IMR-90 (cell line): ENCODE data around the gene FADS6. TPM values are rescaled to one million over a fixed set of nuclear protein-coding genes. Genes with fewer than 3 reads are reported as not detected.

Experiments
- ATAC-seq: fragments of 200-7000 bp; cut with Tn5 transposase; 2 replicates; pipeline ENCODE4 v1.9.1; 2020; ENCODE audit warnings: low read depth, mild to moderate bottlenecking, moderate library complexity
- BruUV-seq: library from RNA; stranded (reverse); fragments of 400-500 nt; replicated peaks from 2 replicates; lab custom pipeline; 2021; lab: Mats Ljungman, UMichigan
- CTCF ChIA-PET: fragments of 300-600 bp; formaldehyde crosslinking; extraction: SDS; loops from one replicate; lab custom pipeline; 2021; ENCODE audit warnings: antibody characterized with exemption; lab: Yijun Ruan, JAX
- POLR2A ChIA-PET: fragments of 300-600 bp; sonication (Branson Sonifier 250); formaldehyde crosslinking; loops from one replicate; lab custom pipeline; 2022; ENCODE audit warnings: antibody characterized with exemption; ENCODE audit not compliant: unreplicated experiment; lab: Charles Lee
- DNase-seq: peaks from one replicate; pipeline ENCODE4 v3.0.0; 2013
- H2AFZ ChIP-seq: replicated peaks from 2 replicates; pipeline ENCODE3; 2013; ENCODE audit warnings: low read length, mild to moderate bottlenecking; ENCODE audit not compliant: poor library complexity
- H2AK5ac ChIP-seq: 2 replicates; pipeline ENCODE4 v1.6.1; 2013; ENCODE audit warnings: low read depth, low read length, inconsistent platforms
- H2AK9ac ChIP-seq: replicated peaks from 2 replicates; pipeline ENCODE3; 2013; ENCODE audit warnings: mild to moderate bottlenecking, low read depth, low read length, moderate library complexity; ENCODE audit not compliant: poor library complexity
- H2BK120ac ChIP-seq: 2 replicates; pipeline ENCODE4 v1.6.1; 2013; ENCODE audit warnings: low read depth, low read length, inconsistent platforms
- H2BK15ac ChIP-seq: 3 replicates; pipeline ENCODE4 v1.6.1; 2013; ENCODE audit warnings: low read depth, low read length, inconsistent platforms
- H2BK20ac ChIP-seq: 2 replicates; pipeline ENCODE4 v1.6.1; 2013; ENCODE audit warnings: low read depth, mild to moderate bottlenecking, inconsistent platforms, low read length, moderate library complexity
- H2BK5ac ChIP-seq: 2 replicates; pipeline ENCODE4 v1.6.1; 2013; ENCODE audit warnings: mild to moderate bottlenecking, low read depth, low read length, inconsistent platforms; ENCODE audit not compliant: poor library complexity, severe bottlenecking
- H3K14ac ChIP-seq: replicated peaks from 2 replicates; pipeline ENCODE4 v1.6.1; 2013; ENCODE audit warnings: low read depth, low read length, inconsistent platforms
- H3K18ac ChIP-seq: 2 replicates; pipeline ENCODE4 v1.6.1; 2013; ENCODE audit warnings: low read depth, low read length, control low read depth
- H3K23ac ChIP-seq: 2 replicates; pipeline ENCODE4 v1.6.1; 2013; ENCODE audit warnings: low read depth, low read length, inconsistent platforms
- H3K27ac ChIP-seq: 2 replicates; pipeline ENCODE4 v1.5.1; 2013; ENCODE audit warnings: mild to moderate bottlenecking, control low read depth, low read length; ENCODE audit not compliant: insufficient read depth
- H3K27me3 ChIP-seq: 2 replicates; pipeline ENCODE4 v1.6.1; 2013; ENCODE audit warnings: low read length; ENCODE audit not compliant: control insufficient read depth, insufficient read depth
- H3K36me3 ChIP-seq: 2 replicates; pipeline ENCODE4 v1.6.1; 2013; ENCODE audit warnings: low read length, mixed read lengths; ENCODE audit not compliant: control insufficient read depth, insufficient read depth
- H3K4ac ChIP-seq: 2 replicates; pipeline ENCODE4 v1.6.1; 2013; ENCODE audit warnings: low read depth, low read length, inconsistent platforms
- H3K4me1 ChIP-seq: 2 replicates; pipeline ENCODE4 v1.6.1; 2013; ENCODE audit warnings: low read length, mixed read lengths; ENCODE audit not compliant: control insufficient read depth, insufficient read depth
- H3K4me2 ChIP-seq: 2 replicates; pipeline ENCODE4 v1.6.1; 2013; ENCODE audit warnings: low read depth, mild to moderate bottlenecking, control low read depth, low read length, moderate library complexity
- H3K4me3 ChIP-seq: 2 replicates; pipeline ENCODE4 v1.5.1; 2013; ENCODE audit warnings: low read depth, mild to moderate bottlenecking, control low read depth, low read length, moderate library complexity; ENCODE audit not compliant: insufficient read depth
- H3K56ac ChIP-seq: 2 replicates; pipeline ENCODE4 v1.6.1; 2013; ENCODE audit warnings: low read length, inconsistent platforms; ENCODE audit not compliant: insufficient read depth; ENCODE audit errors: extremely low read depth
- H3K79me1 ChIP-seq, 2 experiments: 2 replicates each; pipeline ENCODE4 v1.6.1; 2013; ENCODE audit warnings: low read length in 2 of 2, inconsistent platforms in 1 of 2, low read depth in 1 of 2
- H3K9ac ChIP-seq: 2 replicates; pipeline ENCODE4 v1.6.1; 2013; ENCODE audit warnings: low read depth, low read length, control low read depth
- H3K9me1 ChIP-seq: 2 replicates; pipeline ENCODE4 v1.6.1; 2013; ENCODE audit warnings: low read length, inconsistent platforms; ENCODE audit not compliant: insufficient read depth
- H3K9me3 ChIP-seq: 2 replicates; pipeline ENCODE4 v1.6.1; 2013; ENCODE audit warnings: low read length; ENCODE audit not compliant: control insufficient read depth, insufficient read depth
- H4K20me1 ChIP-seq: 2 replicates; pipeline ENCODE4 v1.6.1; 2013; ENCODE audit warnings: low read length, inconsistent platforms; ENCODE audit not compliant: insufficient read depth
- H4K5ac ChIP-seq: 2 replicates; pipeline ENCODE4 v1.6.1; 2013; ENCODE audit warnings: mild to moderate bottlenecking, low read depth, low read length, control low read depth
- H4K8ac ChIP-seq, 2 experiments: 2 replicates each; pipeline ENCODE4 v1.6.1; 2013; ENCODE audit warnings: low read depth in 2 of 2, low read length in 2 of 2, control low read depth in 1 of 2, inconsistent platforms in 1 of 2
- H4K91ac ChIP-seq: 2 replicates; pipeline ENCODE4 v1.6.1; 2013; ENCODE audit warnings: low read depth, low read length, inconsistent platforms; ENCODE audit not compliant: insufficient read depth
- BHLHE40 ChIP-seq: fragments of 150-350 bp; IDR thresholded peaks from 2 replicates; pipeline ENCODE4 v1.6.1; 2016; ENCODE audit warnings: mild to moderate bottlenecking, low read depth, low read length
- CEBPB ChIP-seq: IDR thresholded peaks from 2 replicates; pipeline ENCODE4 v1.6.1; 2012; ENCODE audit warnings: low read depth, low read length, improper control_type of control experiment
- ELK1 ChIP-seq: fragments of 150-350 bp; IDR thresholded peaks from 2 replicates; pipeline ENCODE4 v1.6.1; 2016; ENCODE audit warnings: low read depth, mild to moderate bottlenecking, low read length, moderate library complexity, borderline replicate concordance
- MAFK ChIP-seq: IDR thresholded peaks from 2 replicates; pipeline ENCODE4 v1.6.1; 2012; ENCODE audit warnings: low read depth, low read length, improper control_type of control experiment
- MXI1 ChIP-seq: IDR thresholded peaks from 2 replicates; pipeline ENCODE4 v1.6.1; 2012; ENCODE audit warnings: low read depth, mild to moderate bottlenecking, low read length, moderate library complexity, borderline replicate concordance
- WGBS, 2 experiments: methylation state at CpG; one replicate each; pipeline versions ENCODE4 v1.1.5 to v1.1.7; 2013; ENCODE audit warnings: missing lambda C conversion rate in 2 of 2; ENCODE audit not compliant: insufficient read length in 1 of 2; ENCODE audit errors: extremely low coverage in 2 of 2; 5-methylcytosine and 5-hydroxymethylcytosine counted together
- dilution Hi-C: fragments of 300-500 bp; cut with HindIII; formaldehyde crosslinking; loops from one replicate; pipeline ENCODE4 v1.14.3; 2018; ENCODE audit warnings: low sequenced_read_pairs; ENCODE audit not compliant: unreplicated experiment
- in situ Hi-C: fragments of 300-500 bp; cut with MboI; formaldehyde crosslinking; loops from 3 replicates; pipeline ENCODE4 v1.14.3; 2019; ENCODE audit warnings: low sequenced_read_pairs, inconsistent platforms, mixed read lengths
- intact Hi-C: fragments of 100-400 bp; cut with micrococcal nuclease; formaldehyde crosslinking; loops from 2 replicates; pipeline ENCODE4 v1.10.0; 2022
- polyA plus RNA-seq, 3 experiments: library from polyadenylated mRNA; depleted of rRNA; stranded (reverse); fragments of >200 nt; gene quantifications; 2 replicates each; pipeline ENCODE4 v1.2.3, GENCODE V29; 2012; ENCODE audit warnings: low replicate concordance in 1 of 3
- total RNA-seq: library from RNA; depleted of rRNA; stranded (reverse); fragments of >200 nt; gene quantifications from 2 replicates; pipeline ENCODE4 v1.2.3, GENCODE V29; 2012

FADS6 gene
- total and polyA plus RNA-seq, 2 of the 4 experiments (the other 2 are of a cell fraction) = not detected

- no peak overlapping the region for H3K4me2 ChIP-seq
- no peak for TF ChIP-seq ELK1
- TF ChIP-seq MAFK = no peak
- TF ChIP-seq BHLHE40 = no peak
- no peak for TF ChIP-seq MXI1
- no peak for TF ChIP-seq CEBPB
- CTCF ChIA-PET = interaction anchor here (1.1 kb wide), 1 partner anchor 38 kb away, joined by 3 read pairs; no protein-coding TSS in a partner anchor
- dilution Hi-C loops = no loop called here
- POLR2A ChIA-PET = no interaction called here
- H2AK9ac ChIP-seq = no peak overlapping the region
- H2BK5ac ChIP-seq = no peak overlapping the region
- H3K18ac ChIP-seq = no peak overlapping the region
- H2BK15ac ChIP-seq = no peak overlapping the region
- H2AFZ ChIP-seq = peak overlapping the region; percentile 18
- H3K14ac ChIP-seq = no peak overlapping the region
- in situ Hi-C loops = no loop called here
- H3K4me1 ChIP-seq = no peaks in the 10 kb centered on the region
- no peak for DNase-seq
- H3K9me1 ChIP-seq = no peaks in the 10 kb centered on the region
- H2BK120ac ChIP-seq = no peak overlapping the region
- 49% methylated on average over 18 of the region's 27 CpGs; no CpG with 5 or more reads in 1 of the 2 experiments for WGBS, 2 experiments
- no peak overlapping the region for H3K56ac ChIP-seq
- H3K23ac ChIP-seq = no peak overlapping the region
- no peak for ATAC-seq
- no peak overlapping the region for H4K91ac ChIP-seq
- no peak overlapping the region for H3K4me3 ChIP-seq
- no peaks in the 10 kb centered on the region for H3K9me3 ChIP-seq
- H3K27ac ChIP-seq = no peak overlapping the region
- no peak overlapping the region for H2AK5ac ChIP-seq
- no peak overlapping the region for H3K4ac ChIP-seq
- H4K8ac ChIP-seq = no peak overlapping the region
- H3K36me3 ChIP-seq = no peaks in the 10 kb centered on the region
- no peak overlapping the region for H4K5ac ChIP-seq
- no peak overlapping the region for H2BK20ac ChIP-seq
- no peaks in the 10 kb centered on the region for H4K20me1 ChIP-seq
- no peak overlapping the region for H3K9ac ChIP-seq
- BruUV-seq = no TSS peak
- no peaks in the 10 kb centered on the region for H3K79me1 ChIP-seq
- peaks cover 72% of the 10 kb centered on the region for H3K27me3 ChIP-seq
- intact Hi-C loops = no loop called here
These were observed 26.8 kb upstream of the FADS6 start for GRCh38 chr17:74920306-74920620.
